Nephron progenitor cell (in vitro differentiated cells): Measurements from ENCODE around the gene ASB12.

Source experiments
- DNase-seq: peaks from one replicate; pipeline ENCODE4 v3.0.0; 2021
- H3K27ac Mint-ChIP-seq: 2 replicates; pipeline ENCODE4 v1.8.0; 2021; ENCODE audit warnings: mild to moderate bottlenecking, moderate library complexity, mixed read lengths
- H3K27me3 Mint-ChIP-seq: 2 replicates; pipeline ENCODE4 v1.8.0; 2021; ENCODE audit warnings: mild to moderate bottlenecking, low read depth, mixed read lengths; ENCODE audit not compliant: poor library complexity
- H3K36me3 Mint-ChIP-seq: 2 replicates; pipeline ENCODE4 v1.8.0; 2021; ENCODE audit warnings: low read depth, mixed read lengths
- H3K4me1 Mint-ChIP-seq: 2 replicates; pipeline ENCODE4 v1.8.0; 2021; ENCODE audit warnings: mixed read lengths
- H3K4me3 Mint-ChIP-seq: 2 replicates; pipeline ENCODE4 v1.8.0; 2021; ENCODE audit warnings: mild to moderate bottlenecking, moderate library complexity, mixed read lengths
- H3K9me3 Mint-ChIP-seq: 2 replicates; pipeline ENCODE4 v1.8.0; 2021; ENCODE audit warnings: mild to moderate bottlenecking, moderate library complexity, mixed read lengths
- TF ChIP-seq, protein P1 (sequence below): fragments of 200-600 bp; sonication (generic); IDR thresholded peaks from 2 replicates; pipeline ENCODE4 v1.5.0; 2021; ENCODE audit warnings: antibody characterized with exemption

The ASB12 gene

DNA sequence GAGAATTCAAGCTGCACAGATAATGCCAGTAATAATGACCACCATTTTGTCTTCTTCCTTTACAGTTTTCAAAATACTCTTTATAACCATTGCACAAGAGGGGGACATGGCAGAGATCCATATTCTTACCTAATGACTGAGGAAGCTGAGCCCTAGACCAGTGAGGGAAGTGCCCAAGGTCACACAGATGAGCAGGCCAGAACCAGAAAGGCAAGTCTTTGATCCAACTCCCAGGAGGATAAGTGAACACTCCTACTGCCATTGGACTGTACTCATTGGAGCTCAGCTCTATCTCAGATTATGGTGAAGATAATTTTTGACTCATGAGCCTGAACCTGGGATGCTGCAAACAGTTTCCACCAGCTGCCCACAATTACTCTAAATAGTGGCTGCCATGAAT, 53.5 kb downstream of the ASB12 start:
- no peak for DNase-seq
- Mint-ChIP-seq H3K36me3 (no peaks in the 10 kb centered on the region), H3K9me3 (peaks cover 29% of the 10 kb centered on the region), H3K27ac (peak overlapping the region; percentile 54), H3K27me3 (peaks cover 3% of the 10 kb centered on the region), H3K4me3 (no peak overlapping the region), H3K4me1 (no peaks in the 10 kb centered on the region)
- TF ChIP-seq, protein P1, sequence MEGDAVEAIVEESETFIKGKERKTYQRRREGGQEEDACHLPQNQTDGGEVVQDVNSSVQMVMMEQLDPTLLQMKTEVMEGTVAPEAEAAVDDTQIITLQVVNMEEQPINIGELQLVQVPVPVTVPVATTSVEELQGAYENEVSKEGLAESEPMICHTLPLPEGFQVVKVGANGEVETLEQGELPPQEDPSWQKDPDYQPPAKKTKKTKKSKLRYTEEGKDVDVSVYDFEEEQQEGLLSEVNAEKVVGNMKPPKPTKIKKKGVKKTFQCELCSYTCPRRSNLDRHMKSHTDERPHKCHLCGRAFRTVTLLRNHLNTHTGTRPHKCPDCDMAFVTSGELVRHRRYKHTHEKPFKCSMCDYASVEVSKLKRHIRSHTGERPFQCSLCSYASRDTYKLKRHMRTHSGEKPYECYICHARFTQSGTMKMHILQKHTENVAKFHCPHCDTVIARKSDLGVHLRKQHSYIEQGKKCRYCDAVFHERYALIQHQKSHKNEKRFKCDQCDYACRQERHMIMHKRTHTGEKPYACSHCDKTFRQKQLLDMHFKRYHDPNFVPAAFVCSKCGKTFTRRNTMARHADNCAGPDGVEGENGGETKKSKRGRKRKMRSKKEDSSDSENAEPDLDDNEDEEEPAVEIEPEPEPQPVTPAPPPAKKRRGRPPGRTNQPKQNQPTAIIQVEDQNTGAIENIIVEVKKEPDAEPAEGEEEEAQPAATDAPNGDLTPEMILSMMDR, result no peak
